CD4-positive, alpha-beta T cell treated with Interleukin-15 for 1 hour (primary cell): ENCODE measurements around the gene SLC38A11.

ENCODE experiments used
- DNase-seq: peaks from one replicate; pipeline ENCODE4 v3.0.0-alpha.2; 2020

The SLC38A11 gene

DNA sequence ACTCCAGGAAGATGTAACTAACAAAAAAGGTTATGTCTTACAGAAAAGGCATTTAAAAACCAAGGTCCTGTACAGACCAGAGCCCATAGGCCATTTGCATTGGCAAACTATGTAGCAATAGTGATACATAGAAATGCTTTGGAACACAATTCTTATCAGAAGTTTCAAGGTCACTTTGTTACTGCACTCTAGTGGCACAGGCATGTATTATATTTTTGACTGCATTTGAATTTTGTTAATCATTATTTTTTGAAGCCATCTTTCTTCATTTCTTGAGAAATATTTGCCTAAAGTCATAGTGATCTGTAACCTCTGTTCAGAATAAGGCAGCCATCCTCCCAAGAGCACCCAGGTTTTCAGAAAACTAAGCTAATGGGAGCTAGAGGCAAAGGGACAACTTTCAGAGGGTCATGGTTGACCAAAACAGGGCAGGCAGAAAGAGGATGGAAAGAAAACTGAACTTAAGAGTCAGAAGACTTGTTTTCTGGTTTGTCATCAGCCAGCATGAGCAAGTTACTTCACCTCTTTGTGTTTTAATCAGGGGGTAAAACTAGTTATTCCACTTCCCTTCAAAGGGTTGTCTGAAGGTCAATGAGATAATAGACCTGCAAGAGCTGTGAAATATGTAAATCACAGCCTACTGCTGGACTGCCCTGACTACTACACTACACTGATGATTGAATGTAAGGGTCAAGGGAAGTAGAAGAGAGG, 41.5 kb downstream of the SLC38A11 start:
- no peak for DNase-seq

DNA sequence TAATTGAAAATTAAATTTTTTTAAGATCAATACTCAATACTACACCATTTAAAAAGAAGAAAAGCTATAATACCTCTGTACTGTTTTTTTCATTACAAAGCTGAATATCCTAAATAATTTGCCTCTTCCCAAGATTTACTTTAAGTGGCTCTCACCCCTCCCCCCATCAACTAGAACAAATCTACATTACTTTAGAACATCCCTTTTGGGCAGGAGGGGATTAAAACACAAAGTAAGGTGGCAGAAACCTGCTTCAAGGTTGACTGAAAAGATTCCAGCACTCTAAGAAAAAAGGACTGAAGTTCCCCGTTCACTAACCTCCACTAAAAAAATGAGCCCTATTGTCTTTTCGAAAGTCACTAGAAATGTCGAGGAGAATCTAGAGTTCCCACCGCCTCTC, 42.3 kb downstream of the SLC38A11 start:
- no peak for DNase-seq

DNA sequence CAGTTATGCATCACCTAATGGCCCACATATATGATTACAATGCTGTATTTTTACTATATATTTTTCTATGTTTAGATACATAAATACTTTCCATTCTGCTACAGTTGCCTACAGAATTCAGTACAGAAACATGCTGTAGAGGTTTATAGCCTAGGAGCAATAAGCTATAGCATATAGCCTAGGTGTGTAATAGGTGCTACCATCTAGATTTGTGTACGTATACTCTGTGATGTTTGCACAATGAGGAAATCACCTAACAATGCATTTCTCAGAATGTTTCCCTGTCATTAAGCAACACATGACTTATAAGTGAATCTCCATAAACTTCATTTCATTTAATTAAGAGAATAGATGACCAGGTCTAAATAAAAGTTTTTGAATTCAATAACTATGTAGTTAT, 43.5 kb downstream of the SLC38A11 start:
- DNase-seq: no peak

DNA sequence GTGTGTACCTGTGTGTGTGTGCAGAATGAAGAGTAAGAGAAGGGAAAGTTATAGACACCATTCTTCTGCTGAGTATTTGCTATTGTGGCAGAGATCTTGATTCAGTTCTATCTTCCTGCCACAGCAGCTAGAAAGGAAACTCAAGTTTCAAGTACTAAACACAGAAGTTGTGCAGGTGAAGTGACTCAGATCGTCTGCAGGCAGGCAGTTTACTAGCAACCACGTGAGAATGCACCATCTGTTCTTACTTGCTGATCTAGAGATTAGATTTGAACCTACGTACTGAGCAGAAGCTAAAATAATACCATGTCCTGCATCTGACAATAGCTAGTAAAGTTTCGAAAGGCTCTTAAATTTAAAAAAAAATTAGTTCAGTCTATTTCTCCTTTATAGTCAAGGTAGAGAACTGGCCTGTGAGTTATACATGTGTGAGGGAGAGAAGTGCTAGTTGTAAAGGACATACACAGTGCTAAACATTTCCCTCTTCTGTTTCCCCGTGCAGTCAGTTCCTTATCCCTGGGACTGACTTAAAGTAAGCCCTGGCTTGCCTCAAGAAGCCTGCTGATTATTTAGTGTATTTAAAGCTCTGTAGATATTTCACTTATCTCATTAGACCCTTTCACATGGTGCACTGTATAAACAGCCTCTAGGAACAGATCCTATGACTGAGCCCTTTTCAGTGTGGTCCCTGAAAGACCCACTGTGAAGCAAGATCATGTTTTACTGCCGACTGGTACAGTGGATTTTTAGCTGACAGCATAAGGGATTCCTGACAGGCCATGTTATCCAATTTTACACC, 45.0 kb downstream of the SLC38A11 start:
- DNase-seq: no peak

DNA sequence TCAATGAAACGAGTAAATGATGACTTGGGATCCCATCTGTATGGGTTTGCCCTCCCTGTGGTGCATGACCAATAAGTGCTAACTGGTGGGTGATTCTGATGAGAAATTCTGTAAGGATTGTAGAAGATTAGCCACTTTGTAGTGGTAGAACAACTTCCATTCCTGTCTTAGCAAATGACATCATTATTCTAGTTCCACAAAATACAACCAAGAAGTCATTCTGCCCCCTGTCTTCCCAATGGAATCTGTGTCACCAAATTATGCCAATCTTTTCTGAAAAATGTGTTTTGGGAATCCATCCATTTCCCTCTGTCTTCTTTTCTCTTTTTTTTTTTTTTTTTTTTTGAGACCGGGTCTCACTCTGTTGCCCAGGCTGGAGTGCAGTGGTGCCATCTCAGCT, 48.4 kb downstream of the SLC38A11 start:
- DNase-seq: no peak

DNA sequence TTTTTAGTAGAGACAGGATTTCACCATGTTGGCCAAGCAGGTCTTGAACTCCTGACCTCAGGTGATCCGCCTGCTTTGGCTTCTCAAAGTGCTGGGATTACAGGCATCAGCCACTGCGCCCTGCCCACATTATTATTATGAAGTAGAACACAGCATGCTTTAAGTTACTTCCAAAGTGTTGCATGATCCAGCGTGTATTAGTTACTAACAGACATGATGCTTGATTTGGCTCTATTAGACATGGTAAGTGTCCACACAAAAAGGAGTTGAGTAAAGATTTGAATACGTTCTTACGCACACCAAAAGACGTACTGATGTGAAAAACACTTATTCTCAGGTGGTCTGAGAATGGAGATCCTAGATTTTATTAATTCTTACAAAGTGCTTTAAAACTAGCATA, 50.0 kb downstream of the SLC38A11 start:
- no peak for DNase-seq

DNA sequence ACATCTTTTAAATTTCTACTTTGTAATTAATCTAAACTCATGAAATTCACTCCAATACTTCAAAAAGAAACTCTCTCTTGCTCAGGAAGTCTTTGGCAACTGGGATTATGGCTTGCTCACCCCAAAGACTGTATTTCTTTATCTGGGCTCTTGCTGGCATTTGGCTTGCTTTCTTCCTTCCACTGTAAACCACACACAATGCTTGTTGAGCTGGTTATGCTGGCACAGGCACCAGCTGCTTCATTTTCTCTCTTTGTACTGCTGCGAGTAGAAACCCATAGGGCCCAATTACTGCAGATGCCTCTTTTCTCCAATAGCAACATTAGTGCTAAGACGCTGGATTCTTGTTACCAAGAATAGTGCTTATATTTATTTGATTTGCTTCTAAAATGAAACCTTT, 51.4 kb downstream of the SLC38A11 start:
- no peak for DNase-seq

DNA sequence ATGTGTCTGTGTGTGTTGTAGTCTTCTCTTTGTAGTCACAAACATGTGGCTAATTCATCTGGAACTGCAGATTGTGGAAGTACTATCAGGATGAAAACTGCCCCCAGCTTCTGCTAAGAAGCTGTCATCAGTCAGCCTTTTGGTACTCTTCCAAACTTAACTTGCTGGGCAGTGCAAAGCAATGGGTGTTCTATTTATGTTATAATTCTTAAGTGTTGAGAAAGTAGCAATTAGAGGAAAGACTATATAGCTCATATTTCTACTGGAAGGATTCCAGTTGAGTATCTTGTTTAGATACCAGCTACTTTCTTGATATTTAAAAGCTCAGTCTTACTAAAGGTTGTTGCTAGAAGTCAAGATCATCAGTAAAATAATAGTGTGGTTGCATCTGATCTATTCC, 52.1 kb downstream of the SLC38A11 start:
- DNase-seq: no peak

DNA sequence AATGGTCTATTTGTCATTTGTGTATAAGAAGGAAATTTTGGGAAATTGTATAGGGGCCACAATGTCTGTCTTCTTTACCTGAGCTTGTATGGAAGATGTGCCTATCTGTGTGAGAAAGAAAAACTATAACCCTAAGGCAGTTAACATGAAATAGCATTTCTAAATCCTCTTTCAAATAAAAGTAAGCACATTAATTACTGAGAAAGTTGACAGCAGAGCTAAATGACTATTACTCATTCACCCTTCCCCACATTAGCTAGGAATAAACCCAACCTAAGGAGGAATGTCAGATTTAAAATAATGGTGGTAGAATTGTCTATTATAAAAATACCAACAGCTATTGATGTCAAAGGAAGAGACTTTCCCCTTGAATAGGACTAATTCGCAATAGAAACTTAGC, 56.2 kb downstream of the SLC38A11 start:
- DNase-seq: no peak

DNA sequence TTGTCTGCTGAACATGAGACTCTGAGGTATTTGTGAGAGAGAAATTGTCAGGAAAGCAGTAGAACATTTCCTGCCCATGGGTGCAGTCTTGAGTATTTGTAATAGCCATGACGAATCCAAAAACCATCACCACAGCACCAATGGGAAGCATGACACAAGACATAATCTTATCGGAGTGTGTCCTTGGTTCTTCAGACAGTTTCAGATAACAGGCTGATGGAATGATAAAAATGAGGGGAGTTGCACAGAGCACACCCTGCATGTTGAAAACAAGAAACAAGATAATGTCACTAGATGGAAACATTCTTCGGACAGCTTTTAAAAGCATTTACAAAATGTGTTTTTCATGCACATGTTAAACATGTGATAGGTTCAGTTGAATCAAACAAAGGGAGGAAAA, 56.9 kb downstream of the SLC38A11 start:
- DNase-seq: no peak

DNA sequence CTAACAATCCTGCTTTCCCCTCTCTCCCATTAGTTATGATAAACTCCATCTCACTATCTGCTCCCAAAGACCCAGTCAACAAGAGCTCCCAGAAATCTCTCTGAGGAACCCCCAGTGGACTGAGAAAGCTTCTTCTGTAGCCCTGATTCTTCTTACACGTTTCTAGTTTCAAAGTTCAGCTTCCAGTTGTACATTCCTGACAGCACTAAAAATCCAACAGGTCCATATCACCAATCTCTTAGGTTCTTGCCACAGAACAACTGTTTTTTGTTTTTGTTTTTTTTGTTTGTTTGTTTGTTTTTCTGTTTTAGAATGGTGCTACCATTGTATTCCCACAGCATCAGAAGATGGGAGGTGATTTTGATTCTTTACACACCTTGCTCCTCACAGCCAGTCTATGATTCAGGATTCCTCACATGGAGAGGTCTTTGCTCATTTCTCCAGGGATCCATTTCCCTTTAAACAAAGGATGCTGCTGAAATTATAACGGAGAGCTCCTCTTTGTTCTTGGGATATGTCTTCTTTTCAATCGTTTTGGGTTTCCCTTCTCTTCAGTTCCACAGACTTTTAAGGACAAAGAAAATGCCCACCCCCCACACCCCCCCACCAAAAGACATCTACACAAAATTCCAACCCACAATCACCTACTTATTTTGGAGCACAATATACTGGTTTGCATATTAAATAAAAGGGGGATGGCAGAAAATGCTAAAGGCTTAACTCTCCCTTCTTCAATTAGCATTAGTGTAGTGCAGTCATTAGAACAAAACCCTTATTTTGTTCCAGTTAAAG, 57.7 kb downstream of the SLC38A11 start:
- DNase-seq: no peak

DNA sequence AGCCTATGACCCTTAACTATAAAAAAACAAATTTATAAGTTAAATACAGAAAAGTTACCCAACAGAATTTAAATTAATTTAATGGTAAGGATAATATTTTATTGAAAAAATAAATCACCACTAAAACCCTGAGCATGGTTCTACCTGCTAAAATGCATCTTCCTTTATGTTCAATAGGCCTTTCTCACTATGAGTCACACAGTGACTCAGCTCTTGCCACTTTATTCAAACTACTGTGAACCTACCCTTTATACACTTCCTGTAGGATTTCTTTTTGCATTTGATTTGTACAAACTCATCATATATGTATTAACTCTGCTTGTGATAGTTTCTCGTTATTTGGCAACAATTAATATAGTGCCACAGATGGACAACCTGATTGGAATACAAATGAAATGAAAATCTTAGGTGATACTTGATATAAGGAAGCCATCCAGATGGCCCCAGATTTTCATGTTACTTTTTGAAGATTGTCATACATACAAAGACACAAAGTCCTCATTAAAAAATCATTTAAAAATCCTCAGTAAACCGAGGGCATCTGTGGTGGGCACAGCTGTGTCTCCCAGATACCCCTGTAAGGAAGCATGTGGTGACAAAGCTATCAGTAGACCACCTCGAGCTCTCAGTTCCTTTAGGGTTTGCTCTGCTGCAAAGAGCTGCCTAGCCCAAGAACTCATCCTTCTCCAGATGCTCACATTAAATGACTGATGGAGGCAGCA, 58.5 kb downstream of the SLC38A11 start:
- no peak for DNase-seq

DNA sequence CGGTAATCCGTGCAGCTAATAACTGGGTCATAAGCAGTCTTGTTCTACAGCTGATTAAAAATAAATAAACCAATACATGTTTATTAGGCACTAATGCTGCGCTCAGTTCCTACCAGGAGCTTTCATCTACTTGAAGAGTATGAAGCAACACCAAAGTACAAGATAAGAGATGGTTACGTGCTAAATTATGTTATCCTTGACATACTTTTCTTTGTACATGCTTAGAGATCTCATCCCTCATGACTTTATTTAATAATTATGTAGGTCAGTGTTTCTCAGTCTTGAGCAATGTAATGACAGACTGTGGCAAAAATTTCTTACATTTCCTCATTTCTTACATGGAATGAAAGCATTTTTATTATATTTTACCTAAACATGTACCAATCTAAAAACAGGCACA, 59.1 kb downstream of the SLC38A11 start:
- no peak for DNase-seq

DNA sequence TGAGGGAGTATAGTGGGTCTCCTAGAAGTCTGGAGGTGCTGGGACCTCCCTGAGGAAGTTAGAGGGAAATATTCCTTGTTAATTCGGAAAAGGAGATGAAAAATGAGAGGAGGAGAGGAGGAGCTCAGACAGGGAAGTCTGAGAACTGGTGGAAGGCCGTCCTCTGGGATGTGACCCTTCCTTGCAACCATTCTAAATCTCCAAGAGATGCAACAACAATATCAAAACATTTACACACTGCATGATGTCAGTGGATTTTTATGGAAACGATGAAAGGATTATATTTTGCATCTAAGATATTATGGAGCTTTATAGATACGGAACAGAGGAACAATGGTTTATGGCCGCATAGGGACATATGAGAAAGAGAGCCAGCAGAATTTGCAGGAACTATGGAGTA, 63.9 kb downstream of the SLC38A11 start:
- DNase-seq: no peak

DNA sequence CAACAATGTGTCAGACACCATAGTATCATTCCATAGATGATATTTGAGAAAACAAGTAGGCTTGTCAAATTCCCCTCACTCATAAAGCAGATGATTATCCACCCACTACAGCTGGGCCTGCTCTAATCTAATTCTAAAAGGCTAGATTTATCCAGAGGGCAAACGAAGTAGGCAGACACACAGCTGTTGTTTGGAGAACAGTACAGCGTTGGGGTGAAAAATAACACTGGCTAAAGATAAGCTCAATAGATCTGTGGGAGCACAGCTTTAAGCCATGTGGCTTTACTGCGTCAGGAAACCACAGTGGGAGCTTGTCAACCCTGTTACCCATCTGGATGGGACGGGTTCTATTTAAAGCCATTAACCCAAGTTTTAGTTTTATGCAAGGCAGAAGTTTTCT, 64.8 kb downstream of the SLC38A11 start:
- DNase-seq: no peak

DNA sequence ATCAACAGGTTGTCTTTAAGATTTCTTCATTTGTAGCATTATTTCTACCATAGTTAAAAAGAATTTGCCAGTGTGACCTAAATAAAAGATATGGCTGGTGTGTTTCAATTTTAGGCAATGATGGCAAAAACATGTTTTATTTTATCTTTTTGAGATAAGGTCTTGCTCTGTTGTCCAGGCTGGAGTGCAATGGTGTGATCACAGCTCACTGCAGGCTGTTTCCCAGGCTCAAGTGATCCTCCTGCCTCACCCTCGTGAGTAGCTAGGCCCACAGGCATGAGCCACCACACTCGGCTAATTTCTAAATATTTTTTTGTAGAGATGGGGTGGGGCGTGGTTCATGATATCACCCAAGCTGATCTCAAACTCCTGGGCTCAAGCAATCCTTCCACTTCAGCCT, 66.7 kb downstream of the SLC38A11 start:
- DNase-seq: no peak

DNA sequence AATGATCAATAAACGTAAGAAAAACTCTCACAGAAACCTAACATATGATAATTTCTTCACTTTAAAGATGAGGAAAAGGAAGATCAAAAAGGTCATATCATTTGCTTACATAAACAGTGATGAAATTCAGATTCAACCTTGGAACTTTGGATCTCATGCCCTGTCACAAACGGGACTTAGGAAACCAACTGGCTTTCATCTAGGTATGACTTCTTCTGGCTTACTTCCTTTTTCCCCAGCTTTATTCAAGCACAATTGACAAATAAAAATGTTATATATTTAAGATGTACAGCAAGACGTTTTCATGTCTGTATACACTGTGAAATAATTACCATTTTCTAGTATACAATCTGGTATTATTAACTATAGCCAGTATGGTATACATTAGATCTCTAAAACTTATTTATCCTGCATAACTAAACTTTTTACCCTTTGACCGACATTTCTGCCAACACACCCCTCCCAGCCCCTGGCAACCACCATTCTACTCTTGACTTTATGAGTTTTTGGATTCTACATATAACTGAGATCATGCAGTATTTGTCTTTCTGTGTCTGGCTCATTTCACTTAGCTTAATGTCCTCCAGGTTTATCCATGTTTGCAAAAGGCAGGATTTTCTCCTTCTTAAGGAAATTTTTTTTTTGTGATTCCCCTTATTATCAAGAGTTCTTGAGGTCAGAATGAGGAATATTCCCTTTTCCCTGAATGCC, 67.7 kb downstream of the SLC38A11 start:
- DNase-seq: no peak

DNA sequence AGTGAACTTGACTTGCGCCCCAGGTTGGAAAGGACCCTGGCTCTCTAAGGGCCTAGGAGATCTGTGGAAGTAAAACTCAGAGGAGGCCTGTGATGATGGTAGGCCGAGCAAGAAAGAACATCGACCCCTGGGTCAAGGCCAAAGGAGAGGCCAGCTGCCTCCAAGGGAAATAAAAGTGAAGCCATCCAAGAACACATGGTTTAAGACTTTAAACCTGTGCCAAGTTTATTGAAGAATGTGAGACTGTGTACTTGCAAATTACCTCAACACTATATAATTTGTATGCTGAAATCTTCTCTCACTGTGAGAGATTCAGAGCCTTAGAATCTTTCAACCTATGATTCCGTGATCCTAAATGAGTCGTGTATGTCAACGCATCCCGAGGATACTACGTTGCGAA, 73.0 kb downstream of the SLC38A11 start:
- no peak for DNase-seq

DNA sequence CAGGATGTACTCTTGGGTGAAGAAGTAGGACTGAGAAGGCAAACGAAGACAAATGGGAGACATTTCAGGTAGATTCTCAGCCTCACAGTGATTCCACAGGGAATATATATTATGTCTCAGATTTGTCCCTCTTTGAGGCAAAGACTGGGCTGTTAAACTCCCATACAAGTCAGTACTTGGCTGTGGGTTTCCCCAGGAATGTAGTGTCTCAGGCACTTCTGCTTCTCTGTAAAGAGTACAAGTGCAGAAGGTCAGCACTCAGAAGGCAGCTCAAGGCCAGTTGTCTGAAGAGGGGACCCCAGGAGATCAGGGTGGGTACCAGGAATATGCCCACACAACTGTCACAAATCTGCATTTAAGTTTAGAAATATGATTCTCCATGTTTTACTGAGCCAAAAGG, 73.8 kb downstream of the SLC38A11 start:
- DNase-seq: no peak

DNA sequence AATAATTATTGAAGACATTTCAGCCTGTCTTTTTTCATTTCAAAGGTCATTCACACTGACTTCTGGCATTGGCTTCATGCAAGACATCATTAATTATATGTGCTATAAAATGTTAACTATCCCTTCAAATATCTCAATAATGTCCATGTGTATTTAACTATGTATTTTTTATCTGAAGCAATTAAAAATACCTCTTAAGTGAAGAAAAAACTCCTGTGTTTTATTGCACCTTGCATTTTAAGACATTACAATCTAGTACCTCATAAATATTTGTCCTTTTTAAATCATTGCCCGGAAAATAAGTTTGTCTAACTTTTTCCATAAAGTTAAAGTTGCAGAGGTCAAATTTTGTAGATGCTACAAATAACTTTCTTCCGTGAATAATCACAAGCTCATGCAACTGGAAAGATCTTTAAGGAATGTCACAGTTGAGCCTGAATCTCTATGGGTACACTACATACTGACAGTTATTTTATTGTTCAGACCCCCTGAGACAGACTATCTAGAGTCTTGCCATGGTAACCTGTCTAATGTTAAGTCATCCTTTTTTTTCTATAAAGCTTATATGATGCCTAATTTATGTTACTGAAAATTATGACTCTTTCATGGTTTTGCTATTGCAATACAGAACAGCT, 75.3 kb downstream of the SLC38A11 start:
- no peak for DNase-seq

DNA sequence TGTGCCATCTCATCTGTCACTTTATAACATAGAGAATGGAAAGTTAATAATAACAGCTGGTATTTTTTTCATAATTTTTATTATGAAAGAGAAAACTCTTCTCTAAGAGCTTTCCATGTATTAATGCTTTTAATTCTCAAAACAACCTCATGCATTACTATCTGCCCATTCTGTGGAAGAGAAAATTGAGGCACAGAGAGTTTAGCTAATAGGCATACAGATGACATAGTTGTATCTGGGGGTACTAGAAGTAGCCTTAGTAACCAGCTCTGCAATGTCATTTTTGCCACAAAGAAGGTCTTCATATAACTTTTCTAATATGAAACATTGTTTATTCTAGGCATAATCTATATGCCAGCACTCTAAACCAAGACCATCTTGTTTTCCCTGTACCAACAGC, 77.4 kb downstream of the SLC38A11 start:
- no peak for DNase-seq

DNA sequence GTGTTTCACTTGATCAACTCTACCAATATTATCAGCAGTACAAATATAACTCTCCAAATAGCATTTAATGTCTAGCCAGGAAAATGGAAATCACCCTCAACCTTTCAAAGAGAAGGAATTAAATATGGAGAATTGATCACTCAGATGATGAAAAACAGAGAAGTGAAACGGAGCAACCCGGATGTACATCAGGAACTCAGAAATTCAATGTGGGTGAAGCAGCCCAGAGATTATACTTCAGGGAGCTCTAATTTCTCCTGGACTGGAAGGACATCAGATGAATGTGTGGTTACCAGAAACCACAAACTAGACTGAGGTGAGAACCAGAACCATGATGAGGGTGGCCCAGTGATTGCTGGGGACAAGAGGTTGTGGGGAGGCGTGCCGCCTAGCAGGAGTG, 78.2 kb downstream of the SLC38A11 start:
- DNase-seq: no peak
